Gastrocnemius medialis (tissue), 4 donors: Measurements from ENCODE around the gene MAP3K19.

Experiments
- CTCF ChIP-seq, 5 experiments: fragments of 450-650 bp in 3 of 5; fragments of 200-600 bp in 2 of 5; sonication (generic) in 2 of 5; IDR thresholded peaks in 4 of 5; conservative IDR thresholded peaks in 1 of 5; 1 replicate in 4 of 5; 2 replicates in 1 of 5; pipeline ENCODE4 v1.5.1; 2016 to 2019; ENCODE audit warnings: antibody characterized with exemption in 5 of 5, mild to moderate bottlenecking in 3 of 5, moderate library complexity in 3 of 5
- POLR2A ChIP-seq, 2 donors: fragments of 450-650 bp; IDR thresholded peaks; one replicate each; pipeline ENCODE4 v1.6.1; 2017; ENCODE audit warnings: antibody characterized with exemption in 2 of 2, mild to moderate bottlenecking in 2 of 2, moderate library complexity in 2 of 2

- TF ChIP-seq CTCF (IDR thresholded peaks at IDR 0.05 in 4 of 5, conservative IDR thresholded peaks at IDR 0.05 in 1 of 5): no peak
- TF ChIP-seq POLR2A (IDR thresholded peaks at IDR 0.05): no peak
These were observed 9.5 kb upstream of the MAP3K19 start for GRCh38 chr2:135056790-135057189.
